Measurements from ENCODE around the gene UBE2J2. TPM values are rescaled to one million over a fixed set of nuclear protein-coding genes. Genes with fewer than 3 reads are reported as not detected.
A peak's percentile ranks its signal among the peaks of the same experiment; 100 is the strongest.

UBE2J2 gene
- total RNA-seq, 1 donor from 2014 or later, result 65.1 TPM

DNA sequence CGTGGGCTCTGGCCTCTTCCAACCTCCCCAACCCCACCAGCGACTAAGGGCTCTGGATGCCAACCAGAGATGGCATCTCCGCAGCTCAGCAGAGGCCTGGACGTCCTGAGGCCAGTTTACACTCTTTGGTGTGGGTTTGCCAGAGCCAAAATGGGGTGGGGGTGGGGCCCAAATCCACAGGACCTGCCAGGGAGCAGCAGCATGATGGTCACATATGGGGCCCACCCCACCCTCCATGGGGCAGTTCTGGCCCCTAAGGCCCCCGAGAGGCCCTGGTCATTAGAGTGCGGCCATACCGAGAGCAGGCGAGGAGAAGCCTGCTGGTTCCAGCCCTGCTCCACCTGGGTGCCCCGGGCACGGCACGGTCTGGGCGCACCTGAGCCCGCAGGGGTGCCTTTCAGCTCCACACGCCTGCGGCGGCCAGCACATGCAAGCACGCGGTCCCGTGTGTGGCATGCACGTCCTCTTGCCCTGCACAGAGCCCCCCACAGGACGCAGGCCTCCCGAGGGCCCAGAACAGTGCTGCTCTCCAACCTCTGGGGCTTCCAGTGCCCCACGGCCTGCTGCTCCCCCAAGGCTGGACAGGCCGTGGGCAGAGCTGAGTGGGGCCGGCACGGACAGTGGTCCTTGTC is 31.9 kb downstream of the UBE2J2 start:
- H3K9me3 Mint-ChIP-seq (ENCODE audit: unreplicated experiment), result no peaks in the 10 kb centered on the region
- no peak overlapping the region for H3K27ac Mint-ChIP-seq (ENCODE audit: unreplicated experiment)
- H3K4me1 Mint-ChIP-seq (ENCODE audit: unreplicated experiment), result peaks cover 22% of the 10 kb centered on the region
- DNase-seq (ENCODE audit: extremely low spot score, unreplicated experiment), result no peak
- H3K4me3 Mint-ChIP-seq (ENCODE audit: unreplicated experiment), result no peak overlapping the region
- no peaks in the 10 kb centered on the region for H3K27me3 Mint-ChIP-seq (ENCODE audit: unreplicated experiment)
- H3K36me3 Mint-ChIP-seq (ENCODE audit: unreplicated experiment), result no peaks in the 10 kb centered on the region
- no peak for TF ChIP-seq CTCF (IDR thresholded peaks at IDR 0.05)

DNA sequence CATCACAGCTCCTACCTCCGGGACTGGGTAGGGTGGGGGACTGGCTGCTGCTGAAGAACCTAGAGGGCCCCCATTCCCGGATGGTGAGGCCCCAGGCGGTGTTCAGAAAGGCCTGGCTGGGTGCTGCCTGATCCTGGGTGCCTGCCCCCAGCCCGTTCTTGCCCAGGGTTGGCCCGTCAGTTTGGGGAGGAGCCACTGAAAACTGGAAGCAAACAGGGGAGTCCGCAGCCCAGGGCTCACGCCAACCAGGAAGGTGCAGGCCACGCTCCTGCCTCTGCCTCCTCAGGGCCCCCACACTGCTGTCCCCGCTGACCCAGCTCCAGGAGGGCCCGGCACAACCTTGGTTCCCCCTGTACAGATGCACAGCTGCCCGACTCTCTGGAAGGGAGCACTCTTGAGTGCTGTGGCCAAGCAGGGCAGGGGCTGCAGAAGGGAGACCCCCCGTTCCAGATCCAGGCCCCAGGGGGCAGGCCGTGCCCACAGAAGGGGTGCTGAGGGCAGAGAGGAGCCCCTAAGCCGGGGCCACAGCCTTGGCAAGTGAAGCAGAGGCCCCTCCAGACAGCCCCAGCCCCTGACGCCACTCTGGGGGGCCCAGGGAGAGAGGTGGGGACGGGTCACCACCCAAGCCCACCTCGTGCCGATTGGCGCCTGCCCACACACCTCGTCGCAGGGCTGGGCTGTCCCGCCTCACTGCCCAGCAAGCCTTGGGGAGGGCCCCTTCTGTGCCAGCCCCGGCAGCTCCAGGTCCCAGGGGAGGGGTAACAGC is 32.6 kb downstream of the UBE2J2 start:
- H3K4me3 Mint-ChIP-seq (ENCODE audit: unreplicated experiment), result no peak overlapping the region
- no peak for DNase-seq (ENCODE audit: extremely low spot score, unreplicated experiment)
- no peak for TF ChIP-seq CTCF (IDR thresholded peaks at IDR 0.05)
- peaks cover 23% of the 10 kb centered on the region for H3K4me1 Mint-ChIP-seq (ENCODE audit: unreplicated experiment)
- no peak overlapping the region for H3K27ac Mint-ChIP-seq (ENCODE audit: unreplicated experiment)
- H3K36me3 Mint-ChIP-seq (ENCODE audit: unreplicated experiment), result no peaks in the 10 kb centered on the region
- no peaks in the 10 kb centered on the region for H3K9me3 Mint-ChIP-seq (ENCODE audit: unreplicated experiment)
- no peaks in the 10 kb centered on the region for H3K27me3 Mint-ChIP-seq (ENCODE audit: unreplicated experiment)

DNA sequence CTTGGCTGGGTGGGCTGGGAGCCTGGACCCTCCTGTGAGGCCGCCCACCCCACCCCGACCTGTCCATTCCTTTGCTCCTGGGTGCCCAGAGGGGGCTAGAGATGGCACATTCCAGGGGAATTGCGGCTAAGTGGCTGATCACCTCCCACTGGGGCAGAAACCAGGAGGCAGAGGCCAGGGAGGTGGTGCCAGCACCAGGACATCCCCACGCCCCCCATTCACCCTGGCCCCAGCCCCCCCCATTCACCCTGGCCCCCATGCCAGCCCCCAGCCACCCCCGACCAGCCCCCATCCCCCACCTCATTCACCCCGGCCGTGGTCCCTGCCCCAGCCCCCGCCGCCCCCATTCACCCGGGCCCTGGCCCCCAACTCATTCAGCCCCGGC is 33.3 kb downstream of the UBE2J2 start:
- no peaks in the 10 kb centered on the region for H3K27me3 Mint-ChIP-seq (ENCODE audit: unreplicated experiment)
- DNase-seq (ENCODE audit: extremely low spot score, unreplicated experiment), result no peak
- H3K4me3 Mint-ChIP-seq (ENCODE audit: unreplicated experiment), result no peak overlapping the region
- no peaks in the 10 kb centered on the region for H3K36me3 Mint-ChIP-seq (ENCODE audit: unreplicated experiment)
- TF ChIP-seq CTCF (IDR thresholded peaks at IDR 0.05), result no peak
- no peaks in the 10 kb centered on the region for H3K9me3 Mint-ChIP-seq (ENCODE audit: unreplicated experiment)
- no peak overlapping the region for H3K27ac Mint-ChIP-seq (ENCODE audit: unreplicated experiment)
- peaks cover 23% of the 10 kb centered on the region for H3K4me1 Mint-ChIP-seq (ENCODE audit: unreplicated experiment)

DNA sequence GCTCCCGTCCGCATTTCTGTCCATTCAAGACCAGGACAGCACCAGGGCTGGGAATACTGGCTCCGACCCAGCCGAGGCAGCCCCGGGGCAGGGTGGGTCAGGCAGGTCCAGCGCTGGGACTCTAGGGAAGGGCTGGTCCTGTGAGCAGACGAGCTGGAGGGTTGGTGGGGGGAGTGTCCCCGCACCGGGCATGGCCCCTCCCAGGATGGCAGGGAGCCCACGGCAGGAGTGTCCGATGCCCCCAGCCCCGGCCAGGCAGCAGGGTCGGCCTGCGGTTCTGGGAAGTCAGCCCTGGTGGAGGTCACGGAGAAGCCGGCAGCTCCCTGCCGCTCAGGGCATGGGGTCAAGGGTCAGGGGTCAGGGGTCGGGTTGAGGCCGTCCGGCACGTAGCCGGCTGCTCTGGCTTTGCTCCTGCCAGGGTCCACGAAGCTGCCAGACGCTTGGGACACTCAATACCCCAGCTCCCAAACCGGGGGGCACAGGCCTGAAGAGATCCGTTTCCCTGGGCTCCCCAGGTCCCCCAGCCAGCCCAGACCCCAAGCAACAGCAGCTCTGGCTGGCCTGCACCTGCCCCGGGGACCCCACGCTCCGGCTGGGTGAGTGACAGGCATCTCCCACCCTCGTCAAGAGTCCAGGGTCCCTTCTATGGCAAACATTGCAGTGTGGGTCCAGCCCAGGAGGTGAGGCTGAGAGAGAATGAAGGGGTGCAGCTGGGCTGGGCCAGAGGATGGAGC is 33.9 kb downstream of the UBE2J2 start:
- TF ChIP-seq CTCF (IDR thresholded peaks at IDR 0.05), result no peak
- Mint-ChIP-seq H3K9me3 (ENCODE audit: unreplicated experiment) (no peaks in the 10 kb centered on the region), H3K36me3 (ENCODE audit: unreplicated experiment) (no peaks in the 10 kb centered on the region), H3K4me1 (ENCODE audit: unreplicated experiment) (peaks cover 23% of the 10 kb centered on the region), H3K4me3 (ENCODE audit: unreplicated experiment) (no peak overlapping the region), H3K27ac (ENCODE audit: unreplicated experiment) (no peak overlapping the region), H3K27me3 (ENCODE audit: unreplicated experiment) (no peaks in the 10 kb centered on the region)
- peak; percentile 91 for DNase-seq (ENCODE audit: extremely low spot score, unreplicated experiment)

GRCh38 chr1:1239227-1239613 is 34.4 kb downstream of the UBE2J2 start:
- no peak for TF ChIP-seq CTCF (IDR thresholded peaks at IDR 0.05)
- no peaks in the 10 kb centered on the region for H3K27me3 Mint-ChIP-seq (ENCODE audit: unreplicated experiment)
- no peak overlapping the region for H3K4me3 Mint-ChIP-seq (ENCODE audit: unreplicated experiment)
- H3K36me3 Mint-ChIP-seq (ENCODE audit: unreplicated experiment), result peaks cover 2% of the 10 kb centered on the region
- peaks cover 28% of the 10 kb centered on the region for H3K4me1 Mint-ChIP-seq (ENCODE audit: unreplicated experiment)
- H3K9me3 Mint-ChIP-seq (ENCODE audit: unreplicated experiment), result no peaks in the 10 kb centered on the region
- H3K27ac Mint-ChIP-seq (ENCODE audit: unreplicated experiment), result no peak overlapping the region
- DNase-seq (ENCODE audit: extremely low spot score, unreplicated experiment), result no peak

All from osteocyte (in vitro differentiated cells).